Chondrocyte (in vitro differentiated cells): ENCODE data around the gene SVEP1. TPM values are rescaled to one million over a fixed set of nuclear protein-coding genes. Genes with fewer than 3 reads are reported as not detected.
A peak's percentile ranks its signal among the peaks of the same experiment; 100 is the strongest.

Experiments
- DNase-seq: peaks from one replicate; pipeline ENCODE4 v3.0.0; 2021; ENCODE audit warnings: mixed read lengths, low spot score
- H3K27ac Mint-ChIP-seq: one replicate; pipeline ENCODE4 v1.8.0; 2021; ENCODE audit warnings: mild to moderate bottlenecking, moderate library complexity, mixed read lengths; ENCODE audit not compliant: unreplicated experiment
- H3K27me3 Mint-ChIP-seq: 2 replicates; pipeline ENCODE4 v1.8.0; 2021; ENCODE audit warnings: low read depth, mixed read lengths
- H3K36me3 Mint-ChIP-seq: 2 replicates; pipeline ENCODE4 v1.8.0; 2021; ENCODE audit warnings: low read depth, mixed read lengths
- H3K4me1 Mint-ChIP-seq: 2 replicates; pipeline ENCODE4 v1.8.0; 2021; ENCODE audit warnings: low read depth, mild to moderate bottlenecking, mixed read lengths
- H3K4me3 Mint-ChIP-seq: one replicate; pipeline ENCODE4 v1.8.0; 2021; ENCODE audit warnings: mild to moderate bottlenecking, moderate library complexity, mixed read lengths; ENCODE audit not compliant: unreplicated experiment
- H3K9me3 Mint-ChIP-seq: 2 replicates; pipeline ENCODE4 v1.8.0; 2021; ENCODE audit warnings: low read depth, mixed read lengths
- CTCF ChIP-seq: fragments of 200-600 bp; sonication (generic); IDR thresholded peaks from 2 replicates; pipeline ENCODE4 v1.5.0; 2021; ENCODE audit warnings: antibody characterized with exemption, mild to moderate bottlenecking, moderate library complexity
- total RNA-seq: library from RNA; stranded (reverse); gene quantifications from 3 replicates; pipeline ENCODE4 v1.2.1, GENCODE V29; 2021

The SVEP1 gene
- total RNA-seq, 1 donor from 2014 or later, result 0.72 TPM

GRCh38 chr9:110340306-110340705, 239.2 kb downstream of the SVEP1 start:
- no peaks in the 10 kb centered on the region for H3K27me3 Mint-ChIP-seq
- TF ChIP-seq CTCF, result peak; percentile 73
- H3K4me3 Mint-ChIP-seq, result no peak overlapping the region
- DNase-seq, result no peak
- peaks cover 11% of the 10 kb centered on the region for H3K4me1 Mint-ChIP-seq
- H3K36me3 Mint-ChIP-seq, result no peaks in the 10 kb centered on the region
- H3K27ac Mint-ChIP-seq, result no peak overlapping the region
- no peaks in the 10 kb centered on the region for H3K9me3 Mint-ChIP-seq

GRCh38 chr9:110338143-110338542, 241.4 kb downstream of the SVEP1 start:
- Mint-ChIP-seq H3K4me1 (peaks cover 11% of the 10 kb centered on the region), H3K4me3 (no peak overlapping the region), H3K27ac (peak overlapping the region; percentile 63), H3K9me3 (no peaks in the 10 kb centered on the region), H3K27me3 (no peaks in the 10 kb centered on the region), H3K36me3 (no peaks in the 10 kb centered on the region)
- no peak for DNase-seq
- no peak for TF ChIP-seq CTCF

GRCh38 chr9:110337727-110338126, 241.8 kb downstream of the SVEP1 start, which contains the start of gene TXNDC8:
Gene TXNDC8, minus strand, starts transcription at chr9:110337863.
- Mint-ChIP-seq H3K27me3 (no peaks in the 10 kb centered on the region), H3K27ac (peak within 1 kb of the TSS; percentile 63), H3K9me3 (no peaks in the 10 kb centered on the region), H3K36me3 (no peaks in the 10 kb centered on the region), H3K4me1 (peaks cover 11% of the 10 kb centered on the region), H3K4me3 (no peak within 1 kb of the TSS)
- no peak for TF ChIP-seq CTCF
- DNase-seq, result no peak

- Mint-ChIP-seq H3K9me3 (peaks cover 1% of the 10 kb centered on the region), H3K27me3 (no peaks in the 10 kb centered on the region), H3K4me3 (no peak overlapping the region), H3K36me3 (no peaks in the 10 kb centered on the region), H3K27ac (no peak overlapping the region), H3K4me1 (peaks cover 11% of the 10 kb centered on the region)
- TF ChIP-seq CTCF, result no peak
- no peak for DNase-seq
These were observed 243.2 kb downstream of the SVEP1 start for GRCh38 chr9:110336363-110336762.

GRCh38 chr9:110334871-110335270, 244.7 kb downstream of the SVEP1 start:
- no peaks in the 10 kb centered on the region for H3K27me3 Mint-ChIP-seq
- no peak overlapping the region for H3K27ac Mint-ChIP-seq
- H3K36me3 Mint-ChIP-seq, result no peaks in the 10 kb centered on the region
- H3K9me3 Mint-ChIP-seq, result peaks cover 11% of the 10 kb centered on the region
- H3K4me1 Mint-ChIP-seq, result peaks cover 11% of the 10 kb centered on the region
- DNase-seq, result no peak
- TF ChIP-seq CTCF, result no peak
- H3K4me3 Mint-ChIP-seq, result no peak overlapping the region
